Stimulated activated CD4-positive, alpha-beta T cell treated with anti-CD3 and anti-CD28 coated beads, Interleukin-12 subunit alpha, Interleukin-12 subunit beta, amount 100 ng/mL, for 48 hours (primary cell): ENCODE data around the gene SIK2.

Experiments
- DNase-seq, 3 donors: peaks; one replicate each; pipeline ENCODE4 v3.0.0-alpha.2; 2020; ENCODE audit warnings: low read depth in 2 of 3, low spot score in 1 of 3

SIK2 gene

GRCh38 chr11:111601979-111602864 is at the start of gene SIK2:
TSS of gene SIK2 (plus strand) at chr11:111602449. CDS start at chr11:111602564, 115 bp downstream.
- peak; percentile 80 to 90 (median 84) for DNase-seq

- no peak for DNase-seq
Observed at GRCh38 chr11:111554532-111554931, 47.7 kb upstream of the SIK2 start.

DNA sequence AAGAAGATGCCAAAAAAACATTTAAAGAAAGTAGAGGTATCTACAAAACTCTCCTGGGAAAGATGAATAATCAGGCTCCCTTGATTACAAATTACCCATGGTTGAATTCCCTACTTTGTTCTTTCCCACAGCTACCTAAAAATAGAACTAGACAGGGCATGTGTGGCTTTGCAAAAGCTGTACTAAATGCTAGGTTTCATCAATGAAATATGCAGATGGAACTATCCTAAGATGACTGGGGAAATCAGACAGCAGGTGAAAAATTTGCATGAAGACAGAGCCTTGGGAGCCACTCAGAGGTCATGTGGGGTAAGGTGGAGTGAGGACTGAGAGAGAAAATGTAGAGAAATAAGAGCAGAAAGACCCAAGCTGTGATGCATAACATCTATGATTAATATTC is 47.0 kb upstream of the SIK2 start:
- DNase-seq = no peak

DNA sequence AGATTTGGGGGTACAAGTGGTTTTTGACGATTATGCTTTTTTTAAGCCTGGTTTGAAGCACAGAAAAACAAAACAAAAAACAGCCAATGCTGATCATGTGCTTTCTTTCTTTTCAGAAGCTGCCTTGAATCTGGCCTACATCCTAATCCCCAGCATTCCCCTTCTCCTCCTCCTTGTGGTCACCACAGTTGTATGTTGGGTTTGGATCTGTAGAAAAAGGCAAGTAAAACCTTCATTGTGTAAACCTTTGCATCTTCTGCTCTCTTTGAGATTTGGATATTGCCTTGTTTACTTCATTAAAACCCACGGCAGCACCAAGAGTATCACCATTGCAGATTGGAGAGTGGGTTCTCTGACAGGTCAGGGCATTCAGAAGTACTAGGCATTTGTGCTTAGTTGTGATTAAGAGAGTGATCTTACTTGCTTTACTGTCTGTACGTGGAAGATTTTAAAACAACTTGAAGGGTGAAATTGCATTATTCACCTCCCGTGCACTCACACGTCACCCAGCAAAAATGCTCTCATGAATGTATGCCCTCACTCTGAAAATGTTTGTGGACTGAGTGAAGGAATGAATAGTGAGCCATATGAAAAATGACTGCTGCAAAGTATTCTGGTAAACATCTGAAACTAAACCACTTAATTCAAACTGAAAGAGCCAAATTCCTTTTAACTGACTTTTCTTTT is 44.7 kb upstream of the SIK2 start:
- DNase-seq = no peak

DNA sequence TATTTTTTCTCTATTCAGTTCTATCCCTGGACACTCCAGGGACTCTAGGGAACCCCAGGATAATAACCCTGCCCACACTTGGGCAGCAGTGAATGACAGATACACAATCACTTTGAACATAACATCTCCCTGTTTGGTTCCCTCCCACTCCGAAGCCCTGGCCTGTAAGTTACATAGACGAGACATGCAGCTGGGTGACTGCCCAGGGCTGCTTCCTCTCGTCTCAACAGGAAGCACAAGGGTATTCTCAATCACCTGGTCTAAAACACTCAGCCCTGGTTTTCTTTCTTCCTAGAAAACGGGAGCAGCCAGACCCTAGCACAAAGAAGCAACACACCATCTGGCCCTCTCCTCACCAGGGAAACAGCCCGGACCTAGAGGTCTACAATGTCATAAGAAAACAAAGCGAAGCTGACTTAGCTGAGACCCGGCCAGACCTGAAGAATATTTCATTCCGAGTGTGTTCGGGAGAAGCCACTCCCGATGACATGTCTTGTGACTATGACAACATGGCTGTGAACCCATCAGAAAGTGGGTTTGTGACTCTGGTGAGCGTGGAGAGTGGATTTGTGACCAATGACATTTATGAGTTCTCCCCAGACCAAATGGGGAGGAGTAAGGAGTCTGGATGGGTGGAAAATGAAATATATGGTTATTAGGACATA is 42.3 kb upstream of the SIK2 start:
- no peak for DNase-seq

DNA sequence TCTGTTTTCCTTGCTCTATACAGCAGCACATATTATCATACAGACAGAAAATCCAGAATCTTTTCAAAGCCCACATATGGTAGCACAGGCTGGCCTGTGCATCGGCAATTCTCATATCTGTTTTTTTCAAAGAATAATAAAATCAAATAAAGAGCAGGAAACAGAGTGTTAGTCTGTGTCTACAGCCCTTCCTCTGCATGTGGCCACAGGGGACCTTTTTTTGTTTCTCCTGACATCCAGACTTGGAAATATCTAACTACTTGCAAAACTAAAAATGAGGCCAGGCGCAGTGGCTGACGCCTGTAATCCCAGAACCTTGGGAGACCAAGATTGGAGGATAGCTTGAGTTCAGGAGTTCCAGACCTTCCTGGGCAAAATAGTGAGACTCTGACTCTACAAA is 41.4 kb upstream of the SIK2 start:
- DNase-seq = no peak

DNA sequence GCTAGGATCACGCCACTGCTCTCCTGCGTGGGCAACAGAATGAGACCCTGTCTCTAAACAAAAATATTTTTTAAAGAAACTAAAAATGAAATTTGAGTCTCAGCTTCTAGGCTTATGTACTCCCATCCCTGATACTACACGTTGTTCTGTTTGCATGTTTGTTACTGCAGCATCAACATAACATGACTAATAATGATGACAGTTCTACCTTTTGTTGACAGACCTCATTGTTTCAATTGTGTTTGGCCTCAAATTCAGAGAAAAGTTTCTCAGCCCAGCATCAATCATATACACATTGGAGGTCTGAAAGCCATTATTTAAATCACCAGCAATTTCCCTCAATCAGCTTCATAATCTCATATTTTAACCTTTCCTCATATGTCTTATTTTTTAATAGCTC is 40.9 kb upstream of the SIK2 start:
- no peak for DNase-seq

DNA sequence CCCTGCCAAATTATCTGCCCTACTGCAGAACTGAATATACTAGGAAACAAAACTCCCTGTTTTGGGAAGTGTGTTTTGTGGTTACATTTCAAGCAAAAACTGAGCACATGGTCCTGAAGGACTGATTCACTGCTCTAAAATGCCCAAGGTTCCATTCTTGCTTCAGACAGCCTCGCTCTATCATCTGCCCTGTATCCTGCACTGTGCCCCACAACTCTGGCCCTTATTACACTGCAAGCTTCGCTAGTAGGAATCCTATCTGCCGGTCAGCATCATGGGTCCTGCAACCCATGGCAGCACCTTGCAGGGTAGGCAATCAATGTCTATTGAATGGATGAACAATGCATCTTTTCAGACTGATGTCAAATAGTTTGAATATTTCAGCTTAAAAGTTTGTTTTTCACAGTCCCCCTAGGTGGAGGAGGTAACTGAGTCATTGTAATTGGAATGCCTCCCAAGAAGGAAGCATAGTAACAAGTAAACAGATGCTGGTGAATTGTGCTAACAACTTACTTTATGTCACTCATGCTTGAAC is 40.4 kb upstream of the SIK2 start:
- no peak for DNase-seq

DNA sequence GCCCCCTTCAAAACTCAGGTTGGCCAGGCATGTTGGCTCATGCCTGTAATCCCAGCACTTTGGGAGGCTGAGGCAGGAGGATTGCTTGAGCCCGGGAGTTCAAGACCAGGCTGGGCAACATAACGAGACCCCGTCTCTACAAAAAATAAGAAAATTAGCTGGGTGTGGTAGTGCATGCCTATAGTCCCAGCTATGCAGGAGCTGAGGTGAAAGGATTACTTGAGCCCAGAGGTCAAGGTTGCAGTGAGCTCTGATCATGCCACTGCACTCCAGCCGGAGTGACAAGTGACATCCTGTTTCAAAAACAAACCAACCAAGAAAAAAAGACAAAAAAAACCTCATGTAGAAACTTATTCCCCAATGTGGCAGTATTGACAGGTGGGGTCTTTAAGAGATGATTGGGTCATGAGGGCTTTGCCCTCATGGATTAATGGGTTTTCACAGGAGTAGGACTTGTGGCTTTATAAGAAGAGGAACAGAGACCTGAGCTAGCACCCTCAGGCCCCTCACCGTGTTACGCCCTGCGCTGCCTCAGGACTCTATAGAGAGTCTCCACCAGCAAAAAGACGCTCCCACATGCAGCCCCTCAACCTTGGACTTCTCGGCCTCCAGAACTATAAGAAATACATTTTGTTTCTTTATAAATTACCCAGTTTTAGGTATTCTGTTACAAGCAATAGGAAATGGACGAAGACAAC is 39.4 kb upstream of the SIK2 start:
- no peak for DNase-seq

GRCh38 chr11:111565114-111565720 is 37.0 kb upstream of the SIK2 start:
- peak; percentile 39 to 73 (median 46) for DNase-seq

- DNase-seq = no peak
Observed at GRCh38 chr11:111566324-111566723, 35.9 kb upstream of the SIK2 start.

DNA sequence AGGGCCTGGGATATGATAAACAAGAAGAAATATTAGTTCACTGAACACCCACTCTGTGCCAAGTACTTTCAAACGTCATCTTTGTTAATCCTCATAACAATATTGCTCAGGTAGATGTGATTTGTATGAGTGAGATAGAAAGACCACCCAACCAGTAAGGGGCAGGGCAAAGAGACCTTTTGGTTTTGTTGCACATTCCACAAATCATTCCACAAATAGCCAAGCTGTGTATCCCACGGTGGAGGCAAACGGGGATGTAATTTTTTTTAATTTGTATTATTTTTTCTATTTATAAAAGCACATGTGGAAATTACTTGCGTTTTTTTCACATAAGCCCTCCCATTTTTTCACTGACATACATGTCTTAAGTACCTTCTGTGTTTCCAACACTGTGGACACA is 32.8 kb upstream of the SIK2 start:
- DNase-seq = no peak

- DNase-seq = no peak
Observed at GRCh38 chr11:111570796-111571195, 31.5 kb upstream of the SIK2 start.

DNA sequence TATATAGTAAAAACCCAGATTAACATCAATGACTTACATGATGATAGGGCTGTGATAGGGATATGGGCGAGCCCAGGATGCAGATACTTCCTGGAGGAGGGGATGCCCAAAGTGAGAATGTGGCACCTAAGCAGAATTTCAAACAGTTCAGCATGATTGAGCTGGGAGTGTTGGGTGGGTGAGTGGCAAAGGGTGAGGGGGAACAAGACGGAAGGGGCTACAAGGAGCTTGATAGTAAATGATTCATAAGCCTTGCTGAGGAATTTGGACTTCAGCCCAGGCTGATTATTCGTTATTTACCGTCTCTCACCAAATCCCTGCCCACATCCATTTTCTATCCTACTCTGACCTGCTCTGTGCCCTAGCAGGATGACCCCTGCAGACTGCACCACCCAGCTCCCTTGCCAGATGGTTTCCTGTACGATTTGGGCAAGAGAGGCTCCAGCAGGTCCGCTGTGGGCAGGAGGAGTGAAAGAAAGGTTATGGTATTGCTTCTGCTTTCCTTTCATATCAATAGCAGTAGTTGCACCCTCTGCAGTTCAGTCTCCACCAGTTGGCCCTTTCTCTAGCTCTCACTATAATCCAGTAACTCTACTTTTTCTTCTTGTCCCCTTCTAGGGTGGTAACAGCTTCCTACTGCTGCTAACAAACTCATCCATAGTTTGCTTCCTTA is 30.3 kb upstream of the SIK2 start:
- DNase-seq = no peak

- no peak for DNase-seq
Observed at GRCh38 chr11:111572581-111572980, 29.7 kb upstream of the SIK2 start.

DNA sequence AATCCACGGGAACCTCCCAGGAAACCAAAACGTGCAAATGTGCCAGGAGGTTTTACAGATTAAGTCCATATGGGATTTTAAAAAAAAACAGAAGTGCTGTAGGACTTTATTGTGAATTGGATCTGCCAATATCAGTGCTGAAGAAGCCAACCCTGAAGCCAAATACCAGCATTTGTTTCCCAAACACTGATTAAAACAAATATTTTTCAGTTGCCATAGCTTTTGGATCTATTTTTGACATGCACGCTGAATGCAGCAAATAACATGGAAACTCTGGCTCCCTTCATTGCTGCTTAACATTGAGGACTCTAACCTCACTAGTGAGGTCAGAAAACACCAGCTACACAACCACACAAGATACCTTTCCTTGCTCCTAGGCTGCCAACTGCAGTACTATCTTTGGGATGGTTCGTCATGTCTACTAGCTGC is 28.4 kb upstream of the SIK2 start:
- DNase-seq = no peak

DNA sequence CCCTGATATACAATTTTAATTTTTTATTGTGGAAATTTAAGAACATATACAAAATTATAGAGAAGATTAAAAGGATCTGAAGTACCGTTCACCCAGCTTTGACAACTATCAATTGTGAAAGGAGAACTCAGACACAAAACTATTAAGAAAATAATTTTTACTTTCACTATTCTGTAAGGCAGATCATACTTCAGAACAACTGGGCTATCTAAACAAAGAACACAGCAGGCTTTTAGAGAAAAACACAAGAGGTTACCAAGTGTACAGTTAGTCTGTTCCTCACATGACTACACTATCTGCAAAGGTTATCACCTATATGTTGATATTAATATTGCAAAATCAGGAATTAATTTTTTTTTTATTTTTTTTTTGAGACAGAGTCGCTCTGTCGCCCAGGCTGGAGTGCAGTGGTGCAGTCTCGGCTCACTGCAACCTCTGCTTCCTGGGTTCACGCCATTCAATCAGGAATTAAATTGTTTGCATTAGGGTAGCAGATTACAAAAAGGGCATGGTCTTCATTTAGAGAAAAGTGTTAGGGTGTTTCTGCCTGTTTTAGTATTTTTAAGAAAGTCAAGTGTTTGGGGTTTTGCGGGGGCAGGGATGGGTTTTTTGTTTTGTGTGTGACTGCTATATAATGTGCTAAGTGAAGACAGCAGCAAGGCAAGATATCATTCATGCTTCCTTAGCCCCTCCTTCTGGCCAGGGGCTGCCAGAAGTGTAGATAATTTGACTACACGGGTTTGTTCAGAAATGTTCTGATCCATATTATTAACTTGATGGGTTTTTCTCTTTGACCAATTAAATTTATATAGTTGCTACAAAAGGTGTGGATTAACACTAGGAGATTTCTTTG is 27.6 kb upstream of the SIK2 start:
- DNase-seq = no peak

DNA sequence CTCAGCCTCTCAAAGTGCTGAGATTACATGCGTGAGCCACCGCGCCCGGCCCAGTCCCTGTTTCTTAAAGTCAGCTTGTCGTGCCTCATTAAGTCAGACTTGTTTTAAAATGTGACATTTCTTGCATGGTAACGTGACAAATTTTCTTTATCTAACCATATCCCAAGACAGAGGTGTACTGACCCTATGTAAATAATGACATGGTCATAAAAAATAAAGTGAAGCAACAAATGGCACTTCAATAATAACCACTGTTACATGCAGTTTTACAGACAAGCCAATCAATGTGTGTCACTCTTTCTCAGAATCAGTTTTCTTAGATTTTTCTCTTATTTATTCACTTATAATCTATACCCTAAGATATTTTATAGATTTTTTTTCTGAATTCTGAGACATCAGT is 26.5 kb upstream of the SIK2 start:
- no peak for DNase-seq

GRCh38 chr11:111577821-111578220 is 24.4 kb upstream of the SIK2 start:
- no peak for DNase-seq
